Stimulated activated CD8-positive, alpha-beta memory T cell treated with anti-CD3 and anti-CD28 coated beads, Interleukin-7, amount 100 ng/mL, for 24 hours (primary cell): Measurements from ENCODE around the gene NUTM1.

Experiments
- DNase-seq: peaks from one replicate; pipeline ENCODE4 v3.0.0-alpha.2; 2020; ENCODE audit warnings: low read depth

The NUTM1 gene

DNA sequence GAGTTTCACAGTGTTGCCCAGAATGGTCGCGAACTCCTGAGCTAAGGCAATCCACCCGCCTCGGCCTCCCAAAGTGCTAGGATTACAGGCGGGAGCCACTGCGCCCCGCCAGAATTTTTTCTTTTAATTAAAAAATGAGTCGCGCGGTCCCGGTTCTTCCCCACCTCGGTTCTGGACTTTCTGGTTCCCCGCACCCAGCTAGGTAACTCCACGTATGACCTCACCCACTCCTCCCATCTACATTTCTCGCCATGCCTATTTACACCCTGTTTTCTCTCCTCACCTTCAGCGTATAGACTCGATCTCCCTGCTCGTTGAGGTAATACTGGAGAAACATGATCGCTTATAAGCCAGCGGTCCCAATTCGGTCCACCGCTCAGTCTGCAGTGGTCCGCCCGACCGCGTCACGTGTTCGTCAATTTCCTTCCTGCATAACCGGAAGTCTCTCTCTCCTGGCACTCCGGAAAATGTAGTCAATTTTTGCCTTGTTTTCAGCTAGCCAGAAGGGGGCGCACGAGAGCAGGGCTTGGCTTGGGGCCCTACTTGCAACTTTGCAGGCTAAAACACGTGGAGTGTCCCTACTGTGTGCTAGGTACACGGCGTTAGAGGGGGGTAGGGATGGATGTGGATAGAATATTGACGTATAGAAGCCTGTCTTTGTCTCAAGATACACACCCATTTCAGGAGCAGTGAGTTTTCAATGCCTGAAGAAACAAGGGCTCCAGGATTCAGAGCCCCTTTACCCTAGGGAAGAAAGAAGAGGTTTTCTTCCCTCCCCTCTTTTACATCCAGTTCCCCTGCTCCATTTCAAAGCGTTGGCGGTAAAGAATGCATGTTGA is at the start of gene NUTM1, which contains the start of gene NOP10:
Gene NUTM1, plus strand, starts transcription at position 579 of the 839 bp plus-strand sequence. CDS start 382 bp downstream, outside the sequence.
Gene NOP10, minus strand, starts transcription at position 400 of the 839 bp plus-strand sequence. Its CDS starts 63 bp downstream, at position 337.
- peak; percentile 97 for DNase-seq

GRCh38 chr15:34297059-34297458 is 46.1 kb upstream of the NUTM1 start:
- DNase-seq: no peak

GRCh38 chr15:34301058-34301457 is 42.1 kb upstream of the NUTM1 start:
- DNase-seq: no peak

- DNase-seq: no peak
These were observed 38.5 kb upstream of the NUTM1 start for GRCh38 chr15:34304613-34305012.

DNA sequence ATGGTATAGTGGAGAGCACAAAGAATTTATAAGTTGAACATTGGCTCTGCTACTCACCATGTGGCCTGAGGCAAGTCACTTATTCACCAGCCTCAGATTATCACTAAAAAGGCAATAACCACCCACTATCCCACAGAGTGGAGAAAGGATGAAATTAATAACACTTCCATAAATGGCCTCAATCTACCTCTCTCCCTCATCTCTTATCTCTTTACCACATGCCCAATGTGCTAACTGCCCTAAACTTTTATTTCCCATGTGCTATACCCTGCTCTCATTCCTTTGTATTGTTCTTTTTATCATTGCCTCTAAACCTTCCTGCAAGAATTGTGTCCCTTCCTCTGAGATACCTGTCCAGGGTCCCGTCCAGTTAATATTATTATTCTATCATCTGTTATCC is 31.6 kb upstream of the NUTM1 start:
- no peak for DNase-seq

DNA sequence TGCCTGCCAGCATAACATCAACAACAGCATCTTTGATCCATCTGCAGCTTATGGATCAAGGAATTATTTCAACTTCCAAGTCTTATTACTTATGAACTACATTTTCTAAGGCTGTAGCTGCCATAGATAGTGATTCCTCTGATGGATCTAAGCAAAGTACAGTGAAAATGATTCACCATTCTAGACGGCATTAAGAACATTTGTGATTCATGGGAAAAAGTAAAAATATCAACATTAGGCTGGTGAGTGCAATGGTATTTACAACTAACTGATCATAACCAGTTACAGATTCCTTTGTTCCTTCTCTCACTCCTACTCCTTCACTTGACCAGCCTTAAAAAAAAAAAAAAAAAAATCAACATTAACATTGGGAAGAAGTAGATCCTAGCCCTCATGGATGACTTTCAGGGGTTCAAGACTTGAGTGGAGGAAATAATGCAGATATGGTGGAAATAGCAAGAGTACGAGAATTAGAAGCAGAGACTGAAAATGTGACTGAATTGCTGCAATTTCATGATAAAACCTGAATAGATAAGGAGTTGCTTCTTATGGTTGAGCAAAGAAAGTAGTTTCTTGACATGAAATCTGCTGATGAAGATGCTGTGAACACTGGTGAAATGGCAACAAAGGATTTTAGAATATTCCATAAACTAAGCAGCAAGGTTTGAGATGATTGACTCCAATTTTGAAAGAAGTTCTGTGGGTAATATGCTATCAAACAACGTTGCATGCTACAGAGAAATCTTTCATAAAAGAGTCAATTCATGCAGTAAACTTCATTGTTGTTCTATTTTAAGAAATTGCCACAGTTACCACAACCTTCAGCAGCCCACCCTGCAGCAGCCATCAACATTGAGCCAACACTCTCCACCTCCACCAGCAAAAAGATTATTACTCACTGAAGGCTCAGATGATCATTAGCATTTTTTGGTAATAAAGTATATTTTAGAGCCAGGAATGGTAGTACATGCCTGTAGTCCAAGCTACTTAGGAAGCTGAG is 28.3 kb upstream of the NUTM1 start:
- DNase-seq: no peak

DNA sequence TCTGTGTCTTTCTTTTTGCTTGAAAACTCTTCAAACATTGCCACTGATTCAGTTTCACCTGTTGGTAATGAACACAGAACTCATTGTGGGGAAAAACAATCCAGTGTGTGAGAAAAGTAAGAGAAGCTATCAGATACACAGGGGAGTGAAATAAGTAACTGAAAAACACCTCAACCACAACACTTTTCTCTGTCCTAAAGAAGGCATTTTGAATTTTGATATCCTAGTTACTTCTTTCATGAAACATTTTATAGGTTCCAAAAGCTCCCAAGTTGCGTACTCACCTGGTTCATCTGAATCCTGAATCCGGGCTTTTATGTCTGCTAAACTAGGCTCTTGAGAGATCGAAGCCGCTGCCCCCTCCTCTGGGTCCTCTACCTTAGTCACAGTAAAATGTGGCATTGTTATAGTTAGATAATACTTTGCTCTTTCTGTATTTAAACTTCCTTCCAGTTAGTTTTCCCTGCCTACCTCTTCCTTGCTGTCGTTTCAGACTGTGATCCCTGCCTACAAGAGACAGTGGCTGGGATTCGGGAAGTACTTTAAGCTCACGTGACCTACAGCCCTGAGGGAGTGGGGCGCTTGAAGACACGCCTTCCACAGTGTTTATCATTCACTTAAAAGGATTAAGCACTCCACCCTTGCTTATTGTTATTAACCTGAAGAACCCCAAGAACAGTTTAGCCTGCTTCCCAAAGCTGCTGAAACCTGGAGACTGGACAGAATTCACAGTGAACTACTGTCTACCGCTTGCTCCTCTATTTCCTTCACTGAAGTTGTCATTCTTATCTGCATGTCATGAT is 24.6 kb upstream of the NUTM1 start:
- DNase-seq: no peak

DNA sequence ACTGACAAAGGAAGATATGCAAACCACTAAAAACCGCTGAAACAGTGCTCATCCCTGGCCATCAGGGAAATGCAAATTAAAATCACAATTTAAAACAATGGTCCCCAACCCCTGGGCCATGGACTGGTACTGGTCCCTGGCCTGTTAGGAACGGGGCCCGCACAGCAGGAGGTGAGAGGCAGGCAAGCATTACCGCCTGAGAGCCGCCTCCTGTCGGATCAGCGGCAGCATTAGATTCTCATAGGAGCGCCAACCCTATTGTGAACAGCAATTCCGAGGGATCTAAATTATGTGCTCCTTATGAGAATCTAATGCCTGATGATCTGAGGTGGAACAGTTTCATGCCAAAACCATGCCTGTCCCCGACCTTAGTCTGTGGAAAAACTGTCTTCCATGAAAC is 19.9 kb upstream of the NUTM1 start:
- no peak for DNase-seq

DNA sequence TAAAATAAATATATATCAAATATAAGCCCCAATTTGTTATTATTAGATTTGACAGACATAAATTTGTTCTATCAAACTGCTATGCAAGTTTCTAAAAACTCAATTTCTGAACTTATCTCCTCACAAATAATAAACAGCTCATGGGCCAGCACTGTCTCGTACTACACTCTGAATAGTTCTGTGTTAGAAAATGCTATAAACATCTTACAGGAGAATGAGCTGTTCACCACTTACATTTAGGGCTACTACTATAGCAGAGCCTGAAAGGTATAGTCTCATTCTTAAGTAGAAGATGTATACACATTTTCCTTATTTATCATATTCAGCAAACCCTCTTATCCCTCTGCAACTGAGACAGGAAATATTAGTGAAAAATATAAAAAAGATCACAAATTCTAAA is 18.2 kb upstream of the NUTM1 start:
- DNase-seq: no peak

DNA sequence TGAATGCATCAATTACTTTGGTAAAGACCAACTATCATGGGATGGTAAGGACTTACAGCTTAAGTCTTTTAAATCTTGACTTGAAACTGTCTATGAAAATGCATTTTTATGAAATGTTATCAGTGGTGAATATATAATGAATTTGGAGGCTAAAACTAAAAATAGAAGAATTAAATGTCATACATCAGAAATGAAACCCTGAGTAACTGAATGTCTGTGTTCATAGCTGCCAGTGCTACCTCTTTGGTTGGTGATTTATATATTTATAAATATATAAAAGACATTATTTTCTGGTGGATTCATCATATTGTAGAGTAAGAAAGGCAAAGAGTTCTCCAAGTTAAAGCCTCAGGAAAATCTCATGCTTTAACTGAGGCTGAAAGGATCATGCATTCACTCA is 17.7 kb upstream of the NUTM1 start:
- DNase-seq: no peak

GRCh38 chr15:34327906-34328305 is 15.2 kb upstream of the NUTM1 start:
- DNase-seq: no peak

DNA sequence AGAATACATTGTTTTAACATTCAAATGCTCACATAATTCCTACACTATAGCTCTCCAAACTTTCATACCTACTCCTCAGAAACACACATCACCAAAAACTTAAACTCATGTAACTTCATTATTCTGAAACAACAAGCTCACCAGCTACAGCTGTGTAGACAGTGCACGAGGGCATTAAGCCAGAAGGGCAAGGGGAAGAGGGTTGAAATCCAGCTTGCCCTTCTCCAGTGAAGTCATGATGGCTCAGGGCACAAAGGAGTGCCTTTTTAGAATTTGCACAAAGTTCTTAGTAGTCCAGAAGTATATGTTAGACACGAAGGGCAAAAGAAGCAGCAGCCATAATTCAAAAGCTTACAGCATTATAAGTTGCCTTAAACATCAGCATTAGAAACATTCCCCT is 14.1 kb upstream of the NUTM1 start:
- no peak for DNase-seq

- DNase-seq: no peak
These were observed 12.8 kb upstream of the NUTM1 start for GRCh38 chr15:34330279-34330678.

DNA sequence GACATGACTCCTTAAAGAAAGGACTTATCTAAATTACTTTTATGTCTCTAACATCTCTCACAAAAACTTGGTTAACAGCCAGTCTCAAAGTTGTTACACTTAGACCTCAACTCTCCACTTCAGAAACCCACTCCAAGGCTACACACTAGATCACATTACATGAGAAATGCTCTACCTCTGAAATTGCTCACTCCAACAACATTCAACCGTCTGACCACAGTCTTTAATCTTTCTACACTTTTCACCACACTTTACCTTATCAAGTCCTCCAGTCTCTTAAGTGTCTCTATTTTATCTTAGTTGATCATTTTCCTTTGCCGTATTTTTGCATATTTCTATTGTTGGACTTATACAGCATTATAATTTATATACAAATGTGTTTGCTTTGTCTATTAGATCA is 11.3 kb upstream of the NUTM1 start:
- DNase-seq: no peak

GRCh38 chr15:34332553-34333120 is 10.5 kb upstream of the NUTM1 start:
- DNase-seq: no peak

DNA sequence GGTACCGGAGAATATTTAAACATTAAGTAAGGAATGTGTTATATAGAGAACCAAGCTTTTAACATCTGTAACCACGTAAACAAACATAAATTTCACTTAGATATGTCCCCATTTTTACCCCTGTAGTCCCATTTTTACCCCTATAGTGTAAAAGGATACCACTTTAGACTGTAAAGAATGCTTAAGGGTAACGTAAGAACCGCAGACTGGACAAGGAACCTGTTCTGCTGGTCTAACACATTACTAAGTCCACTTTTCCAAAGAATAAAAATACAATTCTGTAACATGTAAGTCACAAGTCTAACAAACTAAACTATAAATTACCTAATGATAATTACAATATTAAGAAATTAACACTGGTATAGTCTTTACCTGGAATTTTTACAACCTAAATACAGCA is 8.4 kb upstream of the NUTM1 start:
- no peak for DNase-seq

DNA sequence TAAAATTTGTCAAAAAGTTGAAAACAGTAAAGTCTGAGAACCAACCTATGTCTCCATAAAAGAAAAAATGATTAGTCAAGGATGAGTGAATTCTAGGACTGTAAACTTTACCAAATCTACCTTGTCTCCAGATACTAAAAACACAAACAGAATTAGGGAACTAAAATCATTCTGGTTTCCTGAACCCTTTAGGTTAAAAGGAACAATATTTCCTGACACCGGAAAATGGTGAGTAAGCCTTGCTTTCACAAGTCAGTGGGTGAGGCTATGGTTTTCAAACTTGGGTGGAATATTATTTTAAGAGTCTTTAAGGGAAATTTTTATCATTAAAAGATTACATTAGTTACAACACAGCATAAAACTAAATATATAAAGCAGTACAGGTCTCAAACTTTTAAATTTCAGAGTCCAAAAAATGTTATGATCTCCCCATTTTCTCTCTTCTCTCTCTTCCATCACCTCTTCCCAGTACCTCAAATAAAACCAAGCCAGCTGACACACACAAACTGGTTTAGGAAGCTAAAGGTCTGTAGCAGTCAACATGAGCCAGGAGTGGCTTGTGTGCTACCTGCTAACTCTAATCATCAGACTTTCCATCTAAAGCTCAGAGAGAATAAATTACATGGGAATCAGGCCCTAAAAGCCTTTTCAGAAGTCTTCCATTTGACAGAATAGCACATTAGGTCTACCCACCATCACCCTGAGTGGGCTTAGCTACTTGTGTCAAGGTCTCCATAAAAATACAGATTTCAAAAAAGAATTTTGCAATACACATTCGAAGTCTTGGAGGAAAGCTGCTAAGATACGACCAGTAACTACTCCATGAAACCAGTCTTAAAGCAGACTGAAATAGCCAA is 7.7 kb upstream of the NUTM1 start:
- no peak for DNase-seq

- no peak for DNase-seq
These were observed 6.7 kb upstream of the NUTM1 start for GRCh38 chr15:34336231-34336990.

GRCh38 chr15:34336991-34337556 is 6.0 kb upstream of the NUTM1 start:
- no peak for DNase-seq
